Neural cell (in vitro differentiated cells): ENCODE results near the gene ADM2.

Experiments used
- RAD21 ChIP-seq: fragments of 450-650 bp; conservative IDR thresholded peaks from 2 replicates; pipeline ENCODE4 v1.6.1; 2014; ENCODE audit warnings: antibody characterized with exemption, mild to moderate bottlenecking, moderate library complexity
- TF ChIP-seq, protein P1 (sequence below): fragments of 450-650 bp; IDR thresholded peaks from 2 replicates; pipeline ENCODE4 v1.5.1; 2014; ENCODE audit warnings: antibody characterized with exemption, mild to moderate bottlenecking, moderate library complexity; ENCODE audit not compliant: poor library complexity, severe bottlenecking

DNA sequence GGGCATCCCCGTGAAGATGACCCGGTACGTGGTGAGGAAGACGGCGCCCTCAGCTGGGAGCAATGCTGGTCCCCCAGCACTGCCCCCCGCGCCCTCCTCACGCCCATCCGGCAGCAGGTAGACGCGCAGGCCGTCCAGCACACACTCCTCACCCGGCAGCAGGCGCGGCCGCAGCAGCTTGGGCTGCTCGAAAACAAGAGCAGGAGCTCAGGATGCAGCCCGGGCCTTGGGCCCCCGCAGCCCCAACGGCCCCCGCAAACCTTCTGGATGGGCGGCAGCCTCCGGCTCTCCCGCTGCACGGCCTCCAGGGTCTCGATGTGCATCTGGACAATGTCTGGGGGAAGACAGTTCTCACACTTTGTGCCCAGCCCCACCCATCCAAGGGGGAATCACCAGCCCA is 19.8 kb upstream of the ADM2 start:
- TF ChIP-seq, protein P1, sequence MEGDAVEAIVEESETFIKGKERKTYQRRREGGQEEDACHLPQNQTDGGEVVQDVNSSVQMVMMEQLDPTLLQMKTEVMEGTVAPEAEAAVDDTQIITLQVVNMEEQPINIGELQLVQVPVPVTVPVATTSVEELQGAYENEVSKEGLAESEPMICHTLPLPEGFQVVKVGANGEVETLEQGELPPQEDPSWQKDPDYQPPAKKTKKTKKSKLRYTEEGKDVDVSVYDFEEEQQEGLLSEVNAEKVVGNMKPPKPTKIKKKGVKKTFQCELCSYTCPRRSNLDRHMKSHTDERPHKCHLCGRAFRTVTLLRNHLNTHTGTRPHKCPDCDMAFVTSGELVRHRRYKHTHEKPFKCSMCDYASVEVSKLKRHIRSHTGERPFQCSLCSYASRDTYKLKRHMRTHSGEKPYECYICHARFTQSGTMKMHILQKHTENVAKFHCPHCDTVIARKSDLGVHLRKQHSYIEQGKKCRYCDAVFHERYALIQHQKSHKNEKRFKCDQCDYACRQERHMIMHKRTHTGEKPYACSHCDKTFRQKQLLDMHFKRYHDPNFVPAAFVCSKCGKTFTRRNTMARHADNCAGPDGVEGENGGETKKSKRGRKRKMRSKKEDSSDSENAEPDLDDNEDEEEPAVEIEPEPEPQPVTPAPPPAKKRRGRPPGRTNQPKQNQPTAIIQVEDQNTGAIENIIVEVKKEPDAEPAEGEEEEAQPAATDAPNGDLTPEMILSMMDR = no peak
- TF ChIP-seq RAD21 = no peak
